HG03442 (cell line): ENCODE measurements around the gene MTX1.
"Not testable (repeated sequence)": the region's sequence is repeated elsewhere in the genome, so short reads cannot be mapped to it uniquely, and the experiment has no call there.

Source experiments
- ATAC-seq: cut with Tn5 transposase; IDR thresholded peaks from one replicate; pipeline ENCODE4 v1.9.1; 2021; ENCODE audit warnings: mild to moderate bottlenecking, moderate library complexity; ENCODE audit not compliant: unreplicated experiment

Gene MTX1

GRCh38 chr1:155232001-155232978 is 23.8 kb downstream of the MTX1 start:
- ATAC-seq = not testable (repeated sequence)

- ATAC-seq = not testable (repeated sequence)
Observed at GRCh38 chr1:155233502-155233901, 25.0 kb downstream of the MTX1 start.

- ATAC-seq = not testable (repeated sequence)
Observed at GRCh38 chr1:155235375-155235774, 26.9 kb downstream of the MTX1 start.

- ATAC-seq = no peak
Observed at GRCh38 chr1:155236451-155236850, 28.0 kb downstream of the MTX1 start.

- no peak for ATAC-seq
Observed at GRCh38 chr1:155241069-155241679, 32.7 kb downstream of the MTX1 start.

- ATAC-seq = no peak
Observed at GRCh38 chr1:155241841-155242264, 33.4 kb downstream of the MTX1 start.

- ATAC-seq = no peak
Observed at GRCh38 chr1:155242805-155243358, 34.4 kb downstream of the MTX1 start.

GRCh38 chr1:155244368-155245162 is 36.1 kb downstream of the MTX1 start:
- ATAC-seq = peak; percentile 89

GRCh38 chr1:155245163-155245524 is 36.6 kb downstream of the MTX1 start:
- no peak for ATAC-seq

GRCh38 chr1:155246796-155247195 is 38.3 kb downstream of the MTX1 start:
- not testable (repeated sequence) for ATAC-seq

- ATAC-seq = no peak
Observed at GRCh38 chr1:155247667-155248553, 39.4 kb downstream of the MTX1 start.

GRCh38 chr1:155250246-155250632 is 41.7 kb downstream of the MTX1 start:
- peak; percentile 27 for ATAC-seq

- ATAC-seq = peak; percentile 74
Observed at GRCh38 chr1:155250633-155251449, 42.3 kb downstream of the MTX1 start.

- no peak for ATAC-seq
Observed at GRCh38 chr1:155251566-155251965, 43.1 kb downstream of the MTX1 start.

GRCh38 chr1:155253208-155253607 is 44.7 kb downstream of the MTX1 start:
- ATAC-seq = no peak

- ATAC-seq = no peak
Observed at GRCh38 chr1:155253797-155254196, 45.3 kb downstream of the MTX1 start.

- no peak for ATAC-seq
Observed at GRCh38 chr1:155254228-155254713, 45.8 kb downstream of the MTX1 start.

GRCh38 chr1:155254714-155255242 is 46.3 kb downstream of the MTX1 start:
- ATAC-seq = no peak
